Measurements from ENCODE around the gene HDAC4.

DNA sequence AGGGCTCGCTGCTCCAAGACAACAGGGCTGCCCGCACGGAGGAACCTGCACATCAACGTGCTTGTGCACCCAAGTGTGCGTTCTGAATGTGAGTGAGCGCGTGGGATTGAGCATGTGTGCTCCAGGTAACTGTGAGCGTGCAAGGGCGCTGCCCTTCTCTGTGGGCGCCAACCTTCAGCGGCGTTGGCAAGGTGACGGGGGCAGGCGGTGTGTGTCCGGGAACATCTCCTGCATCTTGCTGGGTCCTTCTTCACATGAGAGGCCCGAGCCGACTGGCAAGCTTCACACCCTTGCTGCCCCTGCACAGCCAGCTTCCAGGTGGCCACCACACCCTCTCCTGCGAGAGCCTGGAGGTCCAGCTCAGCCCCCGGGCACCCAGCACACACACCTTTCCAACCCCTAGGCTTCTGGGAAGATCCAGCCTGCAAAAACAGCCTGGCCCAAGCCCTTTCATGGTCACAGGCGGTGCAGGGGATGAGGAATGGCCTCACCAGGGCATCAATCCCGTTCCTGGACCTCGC lies 220.9 kb downstream of the HDAC4 start:
- TF ChIP-seq, protein P1, sequence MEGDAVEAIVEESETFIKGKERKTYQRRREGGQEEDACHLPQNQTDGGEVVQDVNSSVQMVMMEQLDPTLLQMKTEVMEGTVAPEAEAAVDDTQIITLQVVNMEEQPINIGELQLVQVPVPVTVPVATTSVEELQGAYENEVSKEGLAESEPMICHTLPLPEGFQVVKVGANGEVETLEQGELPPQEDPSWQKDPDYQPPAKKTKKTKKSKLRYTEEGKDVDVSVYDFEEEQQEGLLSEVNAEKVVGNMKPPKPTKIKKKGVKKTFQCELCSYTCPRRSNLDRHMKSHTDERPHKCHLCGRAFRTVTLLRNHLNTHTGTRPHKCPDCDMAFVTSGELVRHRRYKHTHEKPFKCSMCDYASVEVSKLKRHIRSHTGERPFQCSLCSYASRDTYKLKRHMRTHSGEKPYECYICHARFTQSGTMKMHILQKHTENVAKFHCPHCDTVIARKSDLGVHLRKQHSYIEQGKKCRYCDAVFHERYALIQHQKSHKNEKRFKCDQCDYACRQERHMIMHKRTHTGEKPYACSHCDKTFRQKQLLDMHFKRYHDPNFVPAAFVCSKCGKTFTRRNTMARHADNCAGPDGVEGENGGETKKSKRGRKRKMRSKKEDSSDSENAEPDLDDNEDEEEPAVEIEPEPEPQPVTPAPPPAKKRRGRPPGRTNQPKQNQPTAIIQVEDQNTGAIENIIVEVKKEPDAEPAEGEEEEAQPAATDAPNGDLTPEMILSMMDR (conservative IDR thresholded peaks at IDR 0.05; ENCODE audit: low read depth in 2 of 2), result no peak
- no peak for TF ChIP-seq POLR2AphosphoS5 (IDR thresholded peaks at IDR 0.05; ENCODE audit: low read depth)
- no peak for TF ChIP-seq EZH2 (IDR thresholded peaks at IDR 0.05; ENCODE audit: low read depth, unreplicated experiment)
- no peak for TF ChIP-seq EZH2phosphoT487 (IDR thresholded peaks at IDR 0.05; ENCODE audit: unreplicated experiment)
- TF ChIP-seq ZNF114 (CRISPR knock-in tag; IDR thresholded peaks at IDR 0.05), result no peak
- TF ChIP-seq, protein P2, sequence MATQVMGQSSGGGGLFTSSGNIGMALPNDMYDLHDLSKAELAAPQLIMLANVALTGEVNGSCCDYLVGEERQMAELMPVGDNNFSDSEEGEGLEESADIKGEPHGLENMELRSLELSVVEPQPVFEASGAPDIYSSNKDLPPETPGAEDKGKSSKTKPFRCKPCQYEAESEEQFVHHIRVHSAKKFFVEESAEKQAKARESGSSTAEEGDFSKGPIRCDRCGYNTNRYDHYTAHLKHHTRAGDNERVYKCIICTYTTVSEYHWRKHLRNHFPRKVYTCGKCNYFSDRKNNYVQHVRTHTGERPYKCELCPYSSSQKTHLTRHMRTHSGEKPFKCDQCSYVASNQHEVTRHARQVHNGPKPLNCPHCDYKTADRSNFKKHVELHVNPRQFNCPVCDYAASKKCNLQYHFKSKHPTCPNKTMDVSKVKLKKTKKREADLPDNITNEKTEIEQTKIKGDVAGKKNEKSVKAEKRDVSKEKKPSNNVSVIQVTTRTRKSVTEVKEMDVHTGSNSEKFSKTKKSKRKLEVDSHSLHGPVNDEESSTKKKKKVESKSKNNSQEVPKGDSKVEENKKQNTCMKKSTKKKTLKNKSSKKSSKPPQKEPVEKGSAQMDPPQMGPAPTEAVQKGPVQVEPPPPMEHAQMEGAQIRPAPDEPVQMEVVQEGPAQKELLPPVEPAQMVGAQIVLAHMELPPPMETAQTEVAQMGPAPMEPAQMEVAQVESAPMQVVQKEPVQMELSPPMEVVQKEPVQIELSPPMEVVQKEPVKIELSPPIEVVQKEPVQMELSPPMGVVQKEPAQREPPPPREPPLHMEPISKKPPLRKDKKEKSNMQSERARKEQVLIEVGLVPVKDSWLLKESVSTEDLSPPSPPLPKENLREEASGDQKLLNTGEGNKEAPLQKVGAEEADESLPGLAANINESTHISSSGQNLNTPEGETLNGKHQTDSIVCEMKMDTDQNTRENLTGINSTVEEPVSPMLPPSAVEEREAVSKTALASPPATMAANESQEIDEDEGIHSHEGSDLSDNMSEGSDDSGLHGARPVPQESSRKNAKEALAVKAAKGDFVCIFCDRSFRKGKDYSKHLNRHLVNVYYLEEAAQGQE (IDR thresholded peaks at IDR 0.05; ENCODE audit: unreplicated experiment), result no peak
- no peak for TF ChIP-seq JUNB (IDR thresholded peaks at IDR 0.05; ENCODE audit: unreplicated experiment)
- no peak for TF ChIP-seq ZNF331 (CRISPR knock-in tag; IDR thresholded peaks at IDR 0.05; ENCODE audit: low read depth)

All from GM23338 (cell line).